HL-60 (cell line): ENCODE data around the gene G6PC2.

Experiments
- GABPA ChIP-seq: IDR thresholded peaks from 2 replicates; pipeline ENCODE4 v1.6.1; 2012; ENCODE audit warnings: low read depth
- POLR2AphosphoS5 ChIP-seq: IDR thresholded peaks from 2 replicates; pipeline ENCODE4 v1.6.1; 2012; ENCODE audit warnings: low read depth
- SPI1 ChIP-seq: IDR thresholded peaks from 2 replicates; pipeline ENCODE4 v1.6.1; 2012; ENCODE audit warnings: low read depth, mild to moderate bottlenecking, borderline replicate concordance
- TF ChIP-seq, protein P1 (sequence below): IDR thresholded peaks from one replicate; pipeline ENCODE4 v1.5.1; 2011; ENCODE audit warnings: low read length, control low read depth, inconsistent platforms; ENCODE audit not compliant: insufficient read depth
- TF ChIP-seq, protein P2 (sequence below): IDR thresholded peaks from 2 replicates; pipeline ENCODE4 v1.6.1; 2012; ENCODE audit warnings: low read depth; ENCODE audit not compliant: insufficient replicate concordance

- TF ChIP-seq, protein P1, sequence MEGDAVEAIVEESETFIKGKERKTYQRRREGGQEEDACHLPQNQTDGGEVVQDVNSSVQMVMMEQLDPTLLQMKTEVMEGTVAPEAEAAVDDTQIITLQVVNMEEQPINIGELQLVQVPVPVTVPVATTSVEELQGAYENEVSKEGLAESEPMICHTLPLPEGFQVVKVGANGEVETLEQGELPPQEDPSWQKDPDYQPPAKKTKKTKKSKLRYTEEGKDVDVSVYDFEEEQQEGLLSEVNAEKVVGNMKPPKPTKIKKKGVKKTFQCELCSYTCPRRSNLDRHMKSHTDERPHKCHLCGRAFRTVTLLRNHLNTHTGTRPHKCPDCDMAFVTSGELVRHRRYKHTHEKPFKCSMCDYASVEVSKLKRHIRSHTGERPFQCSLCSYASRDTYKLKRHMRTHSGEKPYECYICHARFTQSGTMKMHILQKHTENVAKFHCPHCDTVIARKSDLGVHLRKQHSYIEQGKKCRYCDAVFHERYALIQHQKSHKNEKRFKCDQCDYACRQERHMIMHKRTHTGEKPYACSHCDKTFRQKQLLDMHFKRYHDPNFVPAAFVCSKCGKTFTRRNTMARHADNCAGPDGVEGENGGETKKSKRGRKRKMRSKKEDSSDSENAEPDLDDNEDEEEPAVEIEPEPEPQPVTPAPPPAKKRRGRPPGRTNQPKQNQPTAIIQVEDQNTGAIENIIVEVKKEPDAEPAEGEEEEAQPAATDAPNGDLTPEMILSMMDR, result no peak
- TF ChIP-seq POLR2AphosphoS5, result no peak
- TF ChIP-seq, protein P2, sequence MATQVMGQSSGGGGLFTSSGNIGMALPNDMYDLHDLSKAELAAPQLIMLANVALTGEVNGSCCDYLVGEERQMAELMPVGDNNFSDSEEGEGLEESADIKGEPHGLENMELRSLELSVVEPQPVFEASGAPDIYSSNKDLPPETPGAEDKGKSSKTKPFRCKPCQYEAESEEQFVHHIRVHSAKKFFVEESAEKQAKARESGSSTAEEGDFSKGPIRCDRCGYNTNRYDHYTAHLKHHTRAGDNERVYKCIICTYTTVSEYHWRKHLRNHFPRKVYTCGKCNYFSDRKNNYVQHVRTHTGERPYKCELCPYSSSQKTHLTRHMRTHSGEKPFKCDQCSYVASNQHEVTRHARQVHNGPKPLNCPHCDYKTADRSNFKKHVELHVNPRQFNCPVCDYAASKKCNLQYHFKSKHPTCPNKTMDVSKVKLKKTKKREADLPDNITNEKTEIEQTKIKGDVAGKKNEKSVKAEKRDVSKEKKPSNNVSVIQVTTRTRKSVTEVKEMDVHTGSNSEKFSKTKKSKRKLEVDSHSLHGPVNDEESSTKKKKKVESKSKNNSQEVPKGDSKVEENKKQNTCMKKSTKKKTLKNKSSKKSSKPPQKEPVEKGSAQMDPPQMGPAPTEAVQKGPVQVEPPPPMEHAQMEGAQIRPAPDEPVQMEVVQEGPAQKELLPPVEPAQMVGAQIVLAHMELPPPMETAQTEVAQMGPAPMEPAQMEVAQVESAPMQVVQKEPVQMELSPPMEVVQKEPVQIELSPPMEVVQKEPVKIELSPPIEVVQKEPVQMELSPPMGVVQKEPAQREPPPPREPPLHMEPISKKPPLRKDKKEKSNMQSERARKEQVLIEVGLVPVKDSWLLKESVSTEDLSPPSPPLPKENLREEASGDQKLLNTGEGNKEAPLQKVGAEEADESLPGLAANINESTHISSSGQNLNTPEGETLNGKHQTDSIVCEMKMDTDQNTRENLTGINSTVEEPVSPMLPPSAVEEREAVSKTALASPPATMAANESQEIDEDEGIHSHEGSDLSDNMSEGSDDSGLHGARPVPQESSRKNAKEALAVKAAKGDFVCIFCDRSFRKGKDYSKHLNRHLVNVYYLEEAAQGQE, result no peak
- no peak for TF ChIP-seq SPI1
- no peak for TF ChIP-seq GABPA
Observed at GRCh38 chr2:168952424-168952823, 51.3 kb downstream of the G6PC2 start.
